ENCODE results near the gene RFC1. TPM values are rescaled to one million over a fixed set of nuclear protein-coding genes. Genes with fewer than 3 reads are reported as not detected.
"Not testable (repeated sequence)": the region's sequence is repeated elsewhere in the genome, so short reads cannot be mapped to it uniquely, and the experiment has no call there.

RFC1 gene
- total RNA-seq, 1 donor from 2014 or later: 53.0 TPM

DNA sequence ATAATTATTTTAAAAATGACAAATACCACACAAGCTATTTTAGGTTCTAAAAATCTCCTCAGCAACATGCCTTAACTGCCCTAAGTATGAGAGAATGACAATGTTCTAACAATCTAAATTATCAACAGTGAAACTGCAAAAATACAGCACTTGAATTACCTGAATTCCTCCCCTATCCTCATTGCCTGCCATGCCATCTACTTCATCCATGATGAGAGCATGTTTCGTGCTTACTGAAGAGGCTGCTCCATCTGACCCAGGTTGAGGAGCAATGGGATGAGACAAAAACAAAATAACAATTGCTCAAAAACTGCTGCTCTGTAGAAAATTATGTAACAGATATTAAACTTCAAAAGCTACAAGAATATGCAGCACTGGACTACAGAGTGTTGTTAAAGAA is 63.3 kb downstream of the RFC1 start:
- no peak overlapping the region for H3K4me3 Mint-ChIP-seq
- DNase-seq (ENCODE audit: extremely low spot score, unreplicated experiment): no peak
- no peaks in the 10 kb centered on the region for H3K4me1 Mint-ChIP-seq (ENCODE audit: unreplicated experiment)
- H3K9me3 Mint-ChIP-seq: no peaks in the 10 kb centered on the region
- H3K27ac Mint-ChIP-seq: no peak overlapping the region
- TF ChIP-seq, protein P1, sequence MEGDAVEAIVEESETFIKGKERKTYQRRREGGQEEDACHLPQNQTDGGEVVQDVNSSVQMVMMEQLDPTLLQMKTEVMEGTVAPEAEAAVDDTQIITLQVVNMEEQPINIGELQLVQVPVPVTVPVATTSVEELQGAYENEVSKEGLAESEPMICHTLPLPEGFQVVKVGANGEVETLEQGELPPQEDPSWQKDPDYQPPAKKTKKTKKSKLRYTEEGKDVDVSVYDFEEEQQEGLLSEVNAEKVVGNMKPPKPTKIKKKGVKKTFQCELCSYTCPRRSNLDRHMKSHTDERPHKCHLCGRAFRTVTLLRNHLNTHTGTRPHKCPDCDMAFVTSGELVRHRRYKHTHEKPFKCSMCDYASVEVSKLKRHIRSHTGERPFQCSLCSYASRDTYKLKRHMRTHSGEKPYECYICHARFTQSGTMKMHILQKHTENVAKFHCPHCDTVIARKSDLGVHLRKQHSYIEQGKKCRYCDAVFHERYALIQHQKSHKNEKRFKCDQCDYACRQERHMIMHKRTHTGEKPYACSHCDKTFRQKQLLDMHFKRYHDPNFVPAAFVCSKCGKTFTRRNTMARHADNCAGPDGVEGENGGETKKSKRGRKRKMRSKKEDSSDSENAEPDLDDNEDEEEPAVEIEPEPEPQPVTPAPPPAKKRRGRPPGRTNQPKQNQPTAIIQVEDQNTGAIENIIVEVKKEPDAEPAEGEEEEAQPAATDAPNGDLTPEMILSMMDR (conservative IDR thresholded peaks at IDR 0.05): no peak
- H3K36me3 Mint-ChIP-seq: peaks cover 31% of the 10 kb centered on the region
- no peaks in the 10 kb centered on the region for H3K27me3 Mint-ChIP-seq

DNA sequence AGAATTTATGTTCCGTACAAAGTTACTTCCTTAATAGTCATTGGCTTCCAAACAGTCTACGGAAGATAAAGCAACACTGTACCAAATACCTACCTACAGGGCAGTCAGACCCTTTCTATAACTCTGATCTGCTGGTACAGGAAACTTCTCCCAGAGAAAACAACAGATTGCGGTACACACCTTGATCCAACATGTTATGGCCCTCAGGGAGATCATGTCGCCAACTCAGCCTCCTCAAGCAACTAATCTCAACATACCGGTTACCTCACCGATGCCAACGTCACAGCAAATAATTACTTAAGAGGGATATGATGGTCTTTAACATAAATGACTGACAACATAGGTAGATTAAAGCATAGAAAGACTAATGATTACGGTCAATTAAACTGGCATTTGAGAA is 70.4 kb downstream of the RFC1 start:
- Mint-ChIP-seq H3K4me3 (no peak overlapping the region), H3K27me3 (no peaks in the 10 kb centered on the region), H3K4me1 (ENCODE audit: unreplicated experiment) (no peaks in the 10 kb centered on the region), H3K27ac (no peak overlapping the region), H3K36me3 (peaks cover 45% of the 10 kb centered on the region), H3K9me3 (no peaks in the 10 kb centered on the region)
- TF ChIP-seq, protein P1 (conservative IDR thresholded peaks at IDR 0.05): no peak
- no peak for DNase-seq (ENCODE audit: extremely low spot score, unreplicated experiment)

DNA sequence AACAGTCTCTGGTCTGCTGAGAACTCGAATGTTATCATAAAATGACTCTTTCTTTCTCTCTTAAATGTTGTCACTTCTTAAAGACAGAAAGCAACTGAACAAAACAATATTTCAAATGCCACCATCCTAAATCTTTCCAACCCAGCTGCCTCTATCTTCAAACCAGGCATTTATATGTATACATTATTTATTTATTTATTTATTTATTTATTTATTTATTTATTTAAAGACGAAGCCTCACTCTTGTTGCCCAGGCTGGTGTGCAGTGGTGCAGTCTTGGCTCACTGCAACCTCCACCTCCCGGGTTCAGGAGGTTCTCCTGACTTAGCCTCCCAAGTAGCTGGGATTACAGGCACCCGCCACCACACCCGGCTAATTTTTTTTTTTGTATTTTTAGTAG is 73.7 kb downstream of the RFC1 start:
- H3K36me3 Mint-ChIP-seq: peaks cover 49% of the 10 kb centered on the region
- H3K27me3 Mint-ChIP-seq; DNase-seq (ENCODE audit: extremely low spot score, unreplicated experiment); H3K4me1 Mint-ChIP-seq (ENCODE audit: unreplicated experiment); H3K27ac Mint-ChIP-seq; H3K4me3 Mint-ChIP-seq; H3K9me3 Mint-ChIP-seq: not testable (repeated sequence)

DNA sequence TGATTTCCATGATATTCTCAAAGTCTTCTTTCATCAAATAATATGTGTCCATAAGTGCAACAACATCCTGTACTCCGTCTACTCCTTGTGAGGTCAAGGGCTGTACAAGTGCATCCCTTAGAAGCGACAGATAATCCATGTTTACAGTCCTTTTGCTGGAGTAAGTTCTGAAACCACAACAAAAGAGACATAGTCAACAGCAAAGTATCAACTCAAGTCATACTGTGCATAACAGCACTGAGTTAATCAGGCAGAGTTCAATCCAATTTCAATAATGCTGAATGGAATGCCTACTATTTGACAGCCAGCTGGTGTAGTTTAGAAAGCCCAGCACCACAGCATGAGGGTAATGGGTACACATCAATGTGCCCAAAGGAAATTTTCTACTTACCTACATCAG is 74.5 kb downstream of the RFC1 start:
- TF ChIP-seq, protein P1 (conservative IDR thresholded peaks at IDR 0.05): no peak
- H3K27ac Mint-ChIP-seq: no peak overlapping the region
- DNase-seq (ENCODE audit: extremely low spot score, unreplicated experiment): no peak
- no peaks in the 10 kb centered on the region for H3K4me1 Mint-ChIP-seq (ENCODE audit: unreplicated experiment)
- H3K4me3 Mint-ChIP-seq: no peak overlapping the region
- no peaks in the 10 kb centered on the region for H3K9me3 Mint-ChIP-seq
- peaks cover 49% of the 10 kb centered on the region for H3K36me3 Mint-ChIP-seq
- no peaks in the 10 kb centered on the region for H3K27me3 Mint-ChIP-seq

DNA sequence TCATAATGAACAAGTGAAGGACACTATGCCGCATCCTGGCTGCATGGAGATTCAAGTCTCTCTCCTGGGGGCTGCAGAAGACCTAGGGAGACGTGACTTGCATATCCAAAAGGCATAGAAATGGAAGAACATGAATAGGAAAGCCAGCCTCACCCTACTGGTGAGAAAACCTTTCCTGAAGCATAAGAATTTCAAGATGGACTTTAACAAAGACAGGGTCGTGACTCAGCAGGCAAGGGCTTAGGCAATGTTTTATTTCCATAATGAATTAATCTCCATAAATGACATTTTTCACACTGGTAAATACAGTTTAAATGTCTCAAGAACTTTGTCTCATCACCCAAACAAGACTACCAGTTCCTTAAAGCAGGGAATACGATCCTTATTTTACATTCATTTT is 78.9 kb downstream of the RFC1 start:
- no peak for DNase-seq (ENCODE audit: extremely low spot score, unreplicated experiment)
- no peaks in the 10 kb centered on the region for H3K9me3 Mint-ChIP-seq
- no peak overlapping the region for H3K4me3 Mint-ChIP-seq
- H3K27me3 Mint-ChIP-seq: no peaks in the 10 kb centered on the region
- peaks cover 41% of the 10 kb centered on the region for H3K36me3 Mint-ChIP-seq
- no peaks in the 10 kb centered on the region for H3K4me1 Mint-ChIP-seq (ENCODE audit: unreplicated experiment)
- TF ChIP-seq, protein P1 (conservative IDR thresholded peaks at IDR 0.05): no peak
- H3K27ac Mint-ChIP-seq: no peak overlapping the region

DNA sequence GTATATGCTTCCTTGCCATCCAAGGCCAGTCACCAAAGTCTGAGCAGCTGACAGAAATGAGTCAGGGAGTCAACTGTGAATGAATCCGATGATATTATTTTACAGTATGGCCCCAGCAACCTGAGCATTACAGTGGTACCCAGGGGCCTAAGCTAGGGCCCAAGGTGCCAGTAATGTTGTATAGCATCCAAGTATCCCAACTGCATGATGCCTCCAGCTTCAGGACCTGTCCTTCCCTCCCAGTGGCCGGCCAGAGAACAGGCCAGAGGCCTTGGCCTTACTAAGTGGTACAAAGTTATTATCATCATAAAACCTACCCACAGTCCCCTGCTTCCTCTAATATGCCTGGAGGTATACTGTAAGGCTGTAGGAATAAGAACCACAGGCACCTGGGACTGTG is 79.9 kb downstream of the RFC1 start:
- Mint-ChIP-seq H3K27ac (no peak overlapping the region), H3K36me3 (peaks cover 41% of the 10 kb centered on the region), H3K4me1 (ENCODE audit: unreplicated experiment) (no peaks in the 10 kb centered on the region), H3K27me3 (no peaks in the 10 kb centered on the region), H3K9me3 (no peaks in the 10 kb centered on the region), H3K4me3 (no peak overlapping the region)
- no peak for DNase-seq (ENCODE audit: extremely low spot score, unreplicated experiment)
- TF ChIP-seq, protein P1 (conservative IDR thresholded peaks at IDR 0.05): no peak

Data from type B pancreatic cell (in vitro differentiated cells).